Fibroblast of peridontal ligament (primary cell): ENCODE data around the gene PGBD5.

Source experiments
- DNase-seq: peaks from one replicate; pipeline ENCODE4 v3.0.0-alpha.2; 2010; ENCODE audit errors: extremely low read depth

PGBD5 gene

GRCh38 chr1:230348386-230349019, 77.6 kb downstream of the PGBD5 start:
- no peak for DNase-seq

GRCh38 chr1:230347896-230348295, 78.2 kb downstream of the PGBD5 start:
- DNase-seq: no peak

DNA sequence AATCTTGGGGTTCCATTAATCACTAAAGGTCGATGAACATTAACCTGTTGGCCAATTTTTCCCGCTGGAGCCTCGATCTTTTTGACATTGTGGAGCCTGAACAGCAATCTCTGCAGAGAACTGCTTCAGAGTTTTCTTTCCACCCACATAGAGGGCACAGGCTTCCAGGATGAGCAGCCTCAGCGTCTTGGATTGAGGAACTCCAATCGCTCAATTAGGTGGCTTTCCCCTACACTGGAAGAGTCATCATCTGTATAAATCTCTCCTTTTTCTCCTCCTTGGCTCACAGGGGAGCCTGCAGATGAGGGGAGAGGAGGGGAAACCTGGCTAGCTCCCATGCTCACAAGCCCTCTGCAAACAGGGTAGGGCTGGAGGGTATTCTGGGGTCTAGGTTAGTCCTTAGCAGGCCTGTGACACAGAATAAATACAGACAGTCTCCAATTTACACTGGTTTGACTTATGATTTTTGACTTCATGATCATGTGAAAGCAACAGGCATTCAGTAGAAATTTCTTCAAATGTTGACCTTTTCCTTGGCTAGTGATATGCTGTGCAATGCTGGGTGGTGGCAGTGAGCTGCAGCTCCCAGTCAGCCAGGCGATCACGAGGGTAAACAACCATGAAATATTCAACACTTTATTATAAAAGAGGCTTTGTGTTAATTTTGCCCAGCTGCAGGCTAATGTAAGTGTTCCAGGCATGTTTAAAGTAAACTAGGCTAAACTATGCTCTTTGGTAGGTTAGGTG, 80.8 kb downstream of the PGBD5 start:
- DNase-seq: no peak

GRCh38 chr1:230342699-230343098, 83.4 kb downstream of the PGBD5 start:
- no peak for DNase-seq

DNA sequence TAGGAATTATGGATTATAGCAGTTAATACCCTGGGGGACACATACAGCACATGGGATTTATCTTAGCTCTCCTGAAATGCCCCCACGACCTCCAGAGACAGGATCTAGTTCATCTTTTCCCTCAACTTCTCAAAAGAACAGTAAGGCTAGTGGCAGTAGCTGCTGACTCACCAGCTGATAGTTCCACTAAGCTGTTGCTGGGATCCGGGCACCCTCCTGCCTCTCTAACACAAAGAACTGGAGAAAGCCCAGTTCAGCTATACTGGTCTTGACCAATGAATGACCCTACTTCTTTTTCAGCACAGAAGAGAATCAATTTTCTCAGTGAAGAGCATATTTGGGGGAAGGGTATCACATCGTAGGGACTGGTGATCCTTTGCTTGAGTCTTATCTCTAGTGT, 84.1 kb downstream of the PGBD5 start:
- DNase-seq: no peak

GRCh38 chr1:230341162-230341546, 85.0 kb downstream of the PGBD5 start:
- DNase-seq: no peak

GRCh38 chr1:230340526-230341161, 85.5 kb downstream of the PGBD5 start:
- DNase-seq: no peak

DNA sequence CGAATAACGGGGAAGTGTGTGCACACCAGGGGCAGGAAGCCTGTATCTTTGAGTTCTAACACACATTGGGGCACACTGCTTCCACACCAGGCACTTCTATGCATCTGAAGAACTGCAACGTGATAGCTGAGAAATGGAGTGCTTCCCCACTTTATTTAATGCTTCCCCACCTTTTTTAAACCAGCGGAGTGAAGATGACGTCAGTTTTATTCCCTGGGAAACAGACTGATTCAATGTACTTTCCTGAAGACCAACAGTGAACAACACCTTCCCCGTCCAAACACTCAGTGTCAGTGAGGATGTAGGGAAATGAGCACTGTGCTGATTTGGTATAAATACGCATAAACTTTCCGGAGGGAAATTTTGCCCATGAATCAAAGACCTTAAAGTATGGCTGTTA, 87.1 kb downstream of the PGBD5 start:
- no peak for DNase-seq

GRCh38 chr1:230337266-230337665, 88.9 kb downstream of the PGBD5 start:
- no peak for DNase-seq

GRCh38 chr1:230335861-230336522, 90.1 kb downstream of the PGBD5 start:
- no peak for DNase-seq

DNA sequence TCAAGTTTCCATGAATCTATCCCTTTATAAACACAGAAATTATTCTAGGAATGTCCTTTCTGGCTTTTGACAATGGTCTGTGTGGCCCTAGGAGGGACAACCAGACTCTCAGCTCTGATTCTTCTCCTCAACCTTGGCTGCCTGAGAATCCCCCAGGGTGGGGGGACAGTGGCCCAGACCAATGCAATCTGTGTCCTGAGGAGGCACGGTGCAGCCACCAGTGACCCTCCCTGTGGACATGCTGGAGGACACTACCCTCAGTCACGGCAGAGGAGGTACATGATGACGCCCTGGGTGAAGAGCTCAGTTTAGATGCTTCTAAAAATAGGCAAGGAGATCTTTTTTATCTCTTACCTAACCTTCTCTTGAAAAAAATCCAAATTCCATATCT, 91.7 kb downstream of the PGBD5 start:
- DNase-seq: no peak

DNA sequence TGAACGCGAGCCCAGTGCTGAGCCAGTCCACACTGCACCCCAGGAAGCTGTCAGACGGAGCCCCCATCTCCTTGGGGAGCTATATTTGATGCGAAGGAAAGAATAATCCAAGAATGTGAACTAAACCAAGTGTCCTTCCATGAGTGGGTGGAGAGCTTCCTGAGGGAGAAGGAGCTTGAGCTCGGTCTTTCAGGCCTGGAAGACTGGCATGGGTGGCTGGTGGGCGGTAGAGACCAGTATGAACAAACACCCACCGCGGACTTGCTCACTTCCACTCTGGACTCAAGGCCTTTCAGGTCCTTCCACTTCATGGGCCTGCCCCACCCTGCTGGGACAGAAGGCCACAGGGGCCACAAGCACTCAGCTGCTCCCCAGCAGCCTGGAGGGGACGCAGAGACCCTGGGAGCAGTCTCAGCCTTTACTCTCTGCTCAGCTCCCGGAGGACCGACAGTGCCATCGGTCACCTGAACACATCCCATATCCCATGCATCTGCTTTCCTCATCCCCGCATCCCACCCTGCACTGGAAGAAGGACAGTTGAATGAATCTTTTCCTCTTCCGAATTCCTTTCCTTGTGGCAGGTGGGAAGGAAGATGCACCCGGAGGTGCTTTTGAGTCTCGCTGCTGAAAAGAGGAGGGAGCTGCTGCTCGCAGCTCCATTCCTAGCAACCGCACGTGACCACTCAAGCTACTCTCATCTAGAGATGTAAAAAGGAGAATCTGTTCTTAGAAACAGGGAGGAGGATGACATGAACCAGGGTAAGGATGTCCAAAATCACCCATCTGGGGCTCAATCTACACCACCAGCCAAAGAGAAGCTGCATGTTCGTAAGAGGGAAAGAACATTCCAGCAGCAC, 92.3 kb downstream of the PGBD5 start:
- no peak for DNase-seq

- DNase-seq: no peak
These were observed 93.5 kb downstream of the PGBD5 start for GRCh38 chr1:230332575-230333066.

DNA sequence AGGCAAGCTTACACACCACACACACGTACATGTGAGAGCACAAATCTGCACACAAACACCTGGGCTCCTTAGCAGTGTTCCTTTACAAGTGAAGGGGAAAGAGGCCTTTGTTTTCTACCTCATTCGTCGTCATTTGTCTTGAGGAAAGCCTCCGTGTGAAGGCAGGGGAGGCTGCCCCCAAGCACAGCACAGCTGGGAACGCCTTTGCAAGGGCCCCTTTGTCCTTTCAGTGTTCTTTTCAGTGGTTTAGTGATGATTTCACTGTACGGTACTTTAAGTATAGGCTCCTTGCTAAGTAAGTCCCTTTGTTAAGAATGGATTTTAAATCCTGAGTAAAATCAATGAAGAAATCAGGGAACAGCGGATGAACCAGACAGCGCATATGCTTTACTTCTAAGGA, 94.1 kb downstream of the PGBD5 start:
- no peak for DNase-seq

GRCh38 chr1:230330157-230330556, 96.0 kb downstream of the PGBD5 start:
- DNase-seq: no peak

DNA sequence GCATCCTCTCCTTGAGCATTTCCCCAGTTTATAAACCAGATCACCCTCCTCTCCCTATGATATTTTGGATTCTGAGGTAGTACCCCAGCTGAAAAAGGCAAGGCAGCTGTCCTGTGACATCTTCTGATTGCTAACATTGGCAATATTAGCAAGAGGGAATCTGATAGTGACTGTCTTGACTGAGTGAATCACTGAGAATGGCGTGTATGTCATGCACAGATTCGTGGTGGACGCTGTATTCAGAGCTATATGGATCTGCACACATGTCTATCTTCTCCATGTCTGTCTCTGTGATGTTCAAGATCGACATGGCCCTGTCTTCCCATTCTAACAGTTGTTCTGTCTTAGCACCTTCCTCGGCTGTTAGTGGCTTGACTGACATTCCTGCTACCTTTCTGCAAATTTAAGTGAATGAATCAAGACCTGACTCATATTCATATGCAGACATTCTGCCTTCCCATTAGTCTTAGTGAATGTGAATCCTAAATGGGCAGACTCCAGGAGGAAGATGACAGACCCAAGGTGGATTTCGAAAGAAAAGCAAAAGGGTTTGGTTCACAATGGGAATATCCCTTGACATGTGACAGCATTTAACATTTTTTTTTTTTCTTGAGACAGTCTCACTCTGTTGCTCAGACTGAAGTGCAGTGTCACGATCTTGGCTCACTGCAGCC, 97.7 kb downstream of the PGBD5 start:
- no peak for DNase-seq

DNA sequence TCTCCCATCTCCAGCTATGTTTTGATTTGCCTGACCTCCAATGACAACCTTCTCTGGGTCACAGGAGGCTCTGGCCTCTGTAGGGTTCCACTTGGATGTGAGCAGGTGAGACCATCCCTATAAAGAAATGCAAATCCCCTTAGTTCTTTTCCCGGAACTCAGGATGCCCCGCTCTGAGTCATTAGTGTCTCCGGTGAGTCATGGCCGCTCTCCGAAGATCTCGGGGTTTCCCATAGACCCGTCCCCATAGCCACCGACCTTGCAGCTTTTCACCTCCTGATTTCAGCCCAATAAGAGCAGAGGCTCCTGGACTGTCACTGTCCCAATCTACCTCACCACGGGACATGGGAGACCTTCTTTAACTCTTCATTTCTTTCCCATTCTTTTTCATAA, 98.2 kb downstream of the PGBD5 start:
- no peak for DNase-seq

DNA sequence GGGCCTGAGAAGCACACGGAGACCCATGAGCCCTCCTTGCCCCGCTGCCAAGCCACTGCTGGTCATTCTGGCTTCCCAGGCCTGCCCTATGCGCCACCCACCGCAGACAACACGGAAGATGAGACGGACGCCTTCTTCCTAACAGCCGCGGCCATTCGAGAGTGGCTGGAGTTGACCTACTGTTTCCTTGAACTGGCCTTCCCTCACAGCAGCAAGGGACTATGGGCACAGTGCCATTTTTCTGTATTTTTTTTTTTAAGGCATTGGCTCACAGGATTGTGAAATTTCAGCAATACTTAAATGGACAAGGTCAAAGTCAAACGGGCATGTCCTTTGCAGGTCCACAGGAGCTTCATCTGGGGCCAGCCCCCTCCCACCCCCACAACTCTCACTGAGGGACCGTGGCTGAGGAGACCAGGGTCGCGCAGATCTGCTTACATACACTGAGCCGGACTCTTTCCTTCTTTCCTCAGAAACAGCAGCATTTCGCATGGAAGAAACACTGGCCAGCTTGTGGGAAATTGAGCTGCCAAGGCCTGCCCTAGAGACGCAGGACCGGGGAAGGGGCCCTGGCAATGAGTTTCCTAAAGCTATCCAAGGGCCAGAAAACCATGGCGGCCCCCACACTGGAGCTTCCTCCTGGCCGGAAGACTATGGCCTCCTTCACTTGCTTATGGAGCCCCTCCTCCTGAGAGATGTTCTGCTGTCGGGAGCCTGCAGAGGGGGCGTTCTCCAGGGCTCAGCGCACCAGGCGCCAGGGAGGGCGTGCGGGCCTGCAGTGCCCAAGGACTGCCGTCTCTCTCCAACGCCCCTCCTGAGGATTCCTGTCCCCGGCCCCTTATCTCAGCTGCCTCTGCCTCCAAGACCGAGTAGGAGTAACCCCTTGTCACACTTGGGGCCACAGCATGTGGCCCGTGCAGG, 98.9 kb downstream of the PGBD5 start:
- no peak for DNase-seq

- no peak for DNase-seq
These were observed 102.4 kb downstream of the PGBD5 start for GRCh38 chr1:230323686-230324085.

DNA sequence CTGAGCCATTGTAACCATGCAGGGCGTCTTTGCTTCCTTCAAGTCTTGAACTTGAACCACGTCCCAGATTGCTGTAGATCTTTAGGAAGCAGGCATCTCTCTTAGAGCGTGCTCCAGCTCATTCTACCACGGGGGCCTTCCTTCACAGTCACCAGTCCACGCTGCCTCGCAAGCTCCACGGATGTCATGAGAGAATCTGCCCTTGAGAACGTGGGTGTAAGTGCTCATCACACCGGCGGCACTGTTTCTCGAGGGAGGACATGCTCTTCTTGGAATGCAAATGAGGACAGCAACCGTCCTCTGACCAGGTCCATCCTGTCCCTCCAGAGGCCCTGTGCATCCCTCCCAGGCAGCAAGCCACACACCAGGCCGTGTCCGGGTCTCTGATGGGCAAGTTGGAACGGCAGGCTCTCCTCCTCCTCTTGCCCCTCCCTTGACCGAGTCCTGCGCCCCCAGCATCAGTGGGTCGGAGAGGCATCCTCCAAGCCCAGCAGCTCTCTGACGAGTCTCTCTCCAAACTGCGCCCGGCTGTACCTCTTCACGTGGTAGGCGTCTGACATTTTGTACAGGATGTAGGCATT, 103.1 kb downstream of the PGBD5 start:
- DNase-seq: no peak
